IMR-90 (cell line): ENCODE data around the gene QRFP. TPM values are rescaled to one million over a fixed set of nuclear protein-coding genes. Genes with fewer than 3 reads are reported as not detected.
A peak's percentile ranks its signal among the peaks of the same experiment; 100 is the strongest.

Source experiments
- ATAC-seq: fragments of 200-7000 bp; cut with Tn5 transposase; 2 replicates; pipeline ENCODE4 v1.9.1; 2020; ENCODE audit warnings: low read depth, mild to moderate bottlenecking, moderate library complexity
- BruUV-seq: library from RNA; stranded (reverse); fragments of 400-500 nt; replicated peaks from 2 replicates; lab custom pipeline; 2021; lab: Mats Ljungman, UMichigan
- CTCF ChIA-PET: fragments of 300-600 bp; formaldehyde crosslinking; extraction: SDS; loops from one replicate; lab custom pipeline; 2021; ENCODE audit warnings: antibody characterized with exemption; lab: Yijun Ruan, JAX
- POLR2A ChIA-PET: fragments of 300-600 bp; sonication (Branson Sonifier 250); formaldehyde crosslinking; loops from one replicate; lab custom pipeline; 2022; ENCODE audit warnings: antibody characterized with exemption; ENCODE audit not compliant: unreplicated experiment; lab: Charles Lee
- DNase-seq: peaks from one replicate; pipeline ENCODE4 v3.0.0; 2013
- H2AFZ ChIP-seq: replicated peaks from 2 replicates; pipeline ENCODE3; 2013; ENCODE audit warnings: low read length, mild to moderate bottlenecking; ENCODE audit not compliant: poor library complexity
- H2AK5ac ChIP-seq: 2 replicates; pipeline ENCODE4 v1.6.1; 2013; ENCODE audit warnings: low read depth, low read length, inconsistent platforms
- H2AK9ac ChIP-seq: replicated peaks from 2 replicates; pipeline ENCODE3; 2013; ENCODE audit warnings: mild to moderate bottlenecking, low read depth, low read length, moderate library complexity; ENCODE audit not compliant: poor library complexity
- H2BK120ac ChIP-seq: 2 replicates; pipeline ENCODE4 v1.6.1; 2013; ENCODE audit warnings: low read depth, low read length, inconsistent platforms
- H2BK15ac ChIP-seq: 3 replicates; pipeline ENCODE4 v1.6.1; 2013; ENCODE audit warnings: low read depth, low read length, inconsistent platforms
- H2BK20ac ChIP-seq: 2 replicates; pipeline ENCODE4 v1.6.1; 2013; ENCODE audit warnings: low read depth, mild to moderate bottlenecking, inconsistent platforms, low read length, moderate library complexity
- H2BK5ac ChIP-seq: 2 replicates; pipeline ENCODE4 v1.6.1; 2013; ENCODE audit warnings: mild to moderate bottlenecking, low read depth, low read length, inconsistent platforms; ENCODE audit not compliant: poor library complexity, severe bottlenecking
- H3K14ac ChIP-seq: replicated peaks from 2 replicates; pipeline ENCODE4 v1.6.1; 2013; ENCODE audit warnings: low read depth, low read length, inconsistent platforms
- H3K18ac ChIP-seq: 2 replicates; pipeline ENCODE4 v1.6.1; 2013; ENCODE audit warnings: low read depth, low read length, control low read depth
- H3K23ac ChIP-seq: 2 replicates; pipeline ENCODE4 v1.6.1; 2013; ENCODE audit warnings: low read depth, low read length, inconsistent platforms
- H3K27ac ChIP-seq: 2 replicates; pipeline ENCODE4 v1.5.1; 2013; ENCODE audit warnings: mild to moderate bottlenecking, control low read depth, low read length; ENCODE audit not compliant: insufficient read depth
- H3K27me3 ChIP-seq: 2 replicates; pipeline ENCODE4 v1.6.1; 2013; ENCODE audit warnings: low read length; ENCODE audit not compliant: control insufficient read depth, insufficient read depth
- H3K36me3 ChIP-seq: 2 replicates; pipeline ENCODE4 v1.6.1; 2013; ENCODE audit warnings: low read length, mixed read lengths; ENCODE audit not compliant: control insufficient read depth, insufficient read depth
- H3K4ac ChIP-seq: 2 replicates; pipeline ENCODE4 v1.6.1; 2013; ENCODE audit warnings: low read depth, low read length, inconsistent platforms
- H3K4me1 ChIP-seq: 2 replicates; pipeline ENCODE4 v1.6.1; 2013; ENCODE audit warnings: low read length, mixed read lengths; ENCODE audit not compliant: control insufficient read depth, insufficient read depth
- H3K4me2 ChIP-seq: 2 replicates; pipeline ENCODE4 v1.6.1; 2013; ENCODE audit warnings: low read depth, mild to moderate bottlenecking, control low read depth, low read length, moderate library complexity
- H3K4me3 ChIP-seq: 2 replicates; pipeline ENCODE4 v1.5.1; 2013; ENCODE audit warnings: low read depth, mild to moderate bottlenecking, control low read depth, low read length, moderate library complexity; ENCODE audit not compliant: insufficient read depth
- H3K56ac ChIP-seq: 2 replicates; pipeline ENCODE4 v1.6.1; 2013; ENCODE audit warnings: low read length, inconsistent platforms; ENCODE audit not compliant: insufficient read depth; ENCODE audit errors: extremely low read depth
- H3K79me1 ChIP-seq, 2 experiments: 2 replicates each; pipeline ENCODE4 v1.6.1; 2013; ENCODE audit warnings: low read length in 2 of 2, inconsistent platforms in 1 of 2, low read depth in 1 of 2
- H3K9ac ChIP-seq: 2 replicates; pipeline ENCODE4 v1.6.1; 2013; ENCODE audit warnings: low read depth, low read length, control low read depth
- H3K9me1 ChIP-seq: 2 replicates; pipeline ENCODE4 v1.6.1; 2013; ENCODE audit warnings: low read length, inconsistent platforms; ENCODE audit not compliant: insufficient read depth
- H3K9me3 ChIP-seq: 2 replicates; pipeline ENCODE4 v1.6.1; 2013; ENCODE audit warnings: low read length; ENCODE audit not compliant: control insufficient read depth, insufficient read depth
- H4K20me1 ChIP-seq: 2 replicates; pipeline ENCODE4 v1.6.1; 2013; ENCODE audit warnings: low read length, inconsistent platforms; ENCODE audit not compliant: insufficient read depth
- H4K5ac ChIP-seq: 2 replicates; pipeline ENCODE4 v1.6.1; 2013; ENCODE audit warnings: mild to moderate bottlenecking, low read depth, low read length, control low read depth
- H4K8ac ChIP-seq, 2 experiments: 2 replicates each; pipeline ENCODE4 v1.6.1; 2013; ENCODE audit warnings: low read depth in 2 of 2, low read length in 2 of 2, control low read depth in 1 of 2, inconsistent platforms in 1 of 2
- H4K91ac ChIP-seq: 2 replicates; pipeline ENCODE4 v1.6.1; 2013; ENCODE audit warnings: low read depth, low read length, inconsistent platforms; ENCODE audit not compliant: insufficient read depth
- CHD1 ChIP-seq: IDR thresholded peaks from 2 replicates; pipeline ENCODE4 v1.6.1; 2012; ENCODE audit warnings: low read depth, low read length, improper control_type of control experiment
- POLR2A ChIP-seq: IDR thresholded peaks from 2 replicates; pipeline ENCODE4 v1.6.1; 2012; ENCODE audit warnings: mild to moderate bottlenecking, low read depth, low read length
- SMC3 ChIP-seq: fragments of 150-350 bp; IDR thresholded peaks from 2 replicates; pipeline ENCODE4 v1.6.1; 2016; ENCODE audit warnings: low read depth, mild to moderate bottlenecking, antibody characterized with exemption, low read length, moderate library complexity
- WGBS, 2 experiments: methylation state at CpG; one replicate each; pipeline versions ENCODE4 v1.1.5 to v1.1.7; 2013; ENCODE audit warnings: missing lambda C conversion rate in 2 of 2; ENCODE audit not compliant: insufficient read length in 1 of 2; ENCODE audit errors: extremely low coverage in 2 of 2; 5-methylcytosine and 5-hydroxymethylcytosine counted together
- dilution Hi-C: fragments of 300-500 bp; cut with HindIII; formaldehyde crosslinking; loops from one replicate; pipeline ENCODE4 v1.14.3; 2018; ENCODE audit warnings: low sequenced_read_pairs; ENCODE audit not compliant: unreplicated experiment
- in situ Hi-C: fragments of 300-500 bp; cut with MboI; formaldehyde crosslinking; loops from 3 replicates; pipeline ENCODE4 v1.14.3; 2019; ENCODE audit warnings: low sequenced_read_pairs, inconsistent platforms, mixed read lengths
- intact Hi-C: fragments of 100-400 bp; cut with micrococcal nuclease; formaldehyde crosslinking; loops from 2 replicates; pipeline ENCODE4 v1.10.0; 2022
- polyA plus RNA-seq, 3 experiments: library from polyadenylated mRNA; depleted of rRNA; stranded (reverse); fragments of >200 nt; gene quantifications; 2 replicates each; pipeline ENCODE4 v1.2.3, GENCODE V29; 2012; ENCODE audit warnings: low replicate concordance in 1 of 3
- total RNA-seq: library from RNA; depleted of rRNA; stranded (reverse); fragments of >200 nt; gene quantifications from 2 replicates; pipeline ENCODE4 v1.2.3, GENCODE V29; 2012

The QRFP gene
- total and polyA plus RNA-seq, 2 of the 4 experiments (the other 2 are of a cell fraction): not detected

DNA sequence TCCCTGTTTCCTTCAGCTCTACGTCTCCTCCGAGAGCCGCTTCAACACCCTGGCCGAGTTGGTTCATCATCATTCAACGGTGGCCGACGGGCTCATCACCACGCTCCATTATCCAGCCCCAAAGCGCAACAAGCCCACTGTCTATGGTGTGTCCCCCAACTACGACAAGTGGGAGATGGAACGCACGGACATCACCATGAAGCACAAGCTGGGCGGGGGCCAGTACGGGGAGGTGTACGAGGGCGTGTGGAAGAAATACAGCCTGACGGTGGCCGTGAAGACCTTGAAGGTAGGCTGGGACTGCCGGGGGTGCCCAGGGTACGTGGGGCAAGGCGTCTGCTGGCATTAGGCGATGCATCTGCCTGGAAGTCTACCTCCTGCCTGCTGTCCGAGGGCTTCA, 33.9 kb downstream of the QRFP start:
- Histone ChIP-seq H3K9me1 (peaks cover 21% of the 10 kb centered on the region), H3K36me3 (peaks cover 47% of the 10 kb centered on the region), H2AK9ac (no peak overlapping the region), H3K4me2 (no peak overlapping the region), H3K27ac (0 out of 2 replicates have a peak overlapping the region, but pooled peaks have one; percentile 1), H2BK15ac (no peak overlapping the region), H3K27me3 (no peaks in the 10 kb centered on the region), H4K20me1 (peaks cover 79% of the 10 kb centered on the region), H2BK5ac (no peak overlapping the region), H3K4me3 (no peak overlapping the region), H3K56ac (no peak overlapping the region), H3K9ac (no peak overlapping the region), H4K8ac (no peak overlapping the region), H3K9me3 (no peaks in the 10 kb centered on the region), H3K23ac (0 out of 2 replicates have a peak overlapping the region, but pooled peaks have one; percentile 10), H3K79me1 (peaks cover 36 to 94% of the 10 kb centered on the region in 2 experiments), H3K14ac (no peak overlapping the region), H4K5ac (no peak overlapping the region), H2AFZ (peak overlapping the region; percentile 18), H3K4ac (no peak overlapping the region), H2BK120ac (no peak overlapping the region), H4K91ac (no peak overlapping the region), H2BK20ac (no peak overlapping the region), H3K4me1 (peaks cover 33% of the 10 kb centered on the region), H3K18ac (no peak overlapping the region), H2AK5ac (peak overlapping the region; percentile 44; the same call in 1 of the 2 replicates)
- BruUV-seq: no TSS peak
- CTCF ChIA-PET: interaction anchor here (1.3 to 1.4 kb wide), 2 partner anchors 91 to 136 kb away, joined by 3 to 4 read pairs; no protein-coding TSS in a partner anchor
- no peak for ATAC-seq
- WGBS, 2 experiments: 91% methylated on average over 18 of the region's 23 CpGs; no CpG with 5 or more reads in 1 of the 2 experiments
- intact Hi-C loops: loop anchor here (1.0 kb wide), 2 partner anchors 91 to 155 kb away; no protein-coding TSS in a partner anchor
- no peak for DNase-seq
- dilution Hi-C loops: no loop called here
- TF ChIP-seq SMC3 (no peak), POLR2A (no peak), CHD1 (no peak)
- POLR2A ChIA-PET: no interaction called here
- in situ Hi-C loops: loop anchor here (5.0 kb wide), 1 partner anchor 155 kb away; no protein-coding TSS in a partner anchor
